GOT3 (cell line): ENCODE results near the gene KCNMA1.
"Not testable (repeated sequence)": the region's sequence is repeated elsewhere in the genome, so short reads cannot be mapped to it uniquely, and the experiment has no call there.

Experiments used
- DNase-seq: peaks from one replicate; lab custom pipeline; 2025; ENCODE audit warnings: mixed read lengths; lab: John Stamatoyannopoulos, UW

KCNMA1 gene

DNA sequence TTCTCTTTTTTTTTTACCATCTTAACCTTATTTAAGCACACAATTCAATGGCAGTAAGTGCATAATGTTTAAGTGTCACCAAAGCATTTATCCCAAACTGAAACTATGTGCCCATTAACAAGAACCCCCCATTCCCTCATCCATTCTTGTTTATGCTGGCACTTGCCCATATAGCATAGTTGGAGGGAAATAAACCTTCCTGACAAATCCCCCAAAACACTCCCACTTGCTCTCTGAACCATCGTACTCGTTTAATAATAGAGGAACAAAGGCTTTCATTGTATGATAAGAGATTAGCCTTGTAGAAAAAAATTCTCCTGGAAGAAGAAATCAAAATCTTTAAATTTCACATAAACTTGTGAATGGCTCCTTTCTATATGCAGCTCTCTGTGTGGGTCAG lies 26.4 kb upstream of the KCNMA1 start:
- DNase-seq, result no peak

DNA sequence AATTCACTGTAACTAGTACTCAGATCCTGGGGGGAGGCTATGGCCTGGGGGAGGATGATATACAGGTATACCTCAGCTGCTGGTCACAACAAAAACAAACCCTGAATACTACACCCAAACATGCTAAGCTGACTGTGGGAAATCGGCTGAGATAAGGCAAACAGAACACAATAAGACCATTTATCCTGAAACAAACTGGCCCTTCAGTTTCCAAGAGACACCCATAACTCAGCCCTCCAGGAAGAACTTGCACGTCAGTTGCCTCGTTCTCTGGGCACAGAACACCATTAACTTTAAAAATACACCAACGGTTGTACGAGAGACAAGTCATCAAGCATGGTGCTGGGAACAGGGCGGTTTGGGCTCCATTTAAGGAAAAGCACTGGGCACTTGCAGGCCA lies 24.1 kb upstream of the KCNMA1 start:
- DNase-seq, result no peak

- no peak for DNase-seq
Observed at GRCh38 chr10:77661100-77661499, 23.5 kb upstream of the KCNMA1 start.

DNA sequence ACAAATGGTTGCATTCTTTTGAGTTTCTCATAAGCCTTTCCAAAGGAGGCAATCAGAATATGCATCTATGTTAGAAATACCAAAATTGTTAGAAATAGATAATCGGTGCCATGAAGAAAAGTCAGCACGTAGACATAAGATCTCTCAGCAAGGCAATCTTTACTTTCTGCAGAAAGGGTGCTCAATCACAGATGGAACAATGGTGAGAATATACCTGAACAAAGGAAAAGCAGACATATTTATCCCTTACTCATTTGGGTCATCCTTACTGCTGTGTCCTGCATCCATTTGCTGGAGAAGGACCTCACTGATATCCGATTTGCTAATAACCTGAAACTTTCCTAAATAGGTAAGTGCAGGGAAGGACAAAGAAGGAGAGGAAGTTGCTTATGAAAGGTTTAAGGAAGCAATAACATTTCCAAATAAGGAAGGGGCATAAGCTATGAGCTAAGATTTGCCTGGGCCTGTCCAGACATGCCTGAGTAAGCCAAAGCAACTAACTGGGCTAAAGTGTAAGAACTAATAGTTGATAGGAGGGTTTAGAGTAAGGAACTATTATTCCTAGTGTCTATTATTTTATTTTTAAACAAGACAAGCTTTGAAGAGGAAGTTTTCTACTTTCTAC lies 21.6 kb upstream of the KCNMA1 start:
- not testable (repeated sequence) for DNase-seq

GRCh38 chr10:77653210-77653609 lies 15.6 kb upstream of the KCNMA1 start:
- no peak for DNase-seq

DNA sequence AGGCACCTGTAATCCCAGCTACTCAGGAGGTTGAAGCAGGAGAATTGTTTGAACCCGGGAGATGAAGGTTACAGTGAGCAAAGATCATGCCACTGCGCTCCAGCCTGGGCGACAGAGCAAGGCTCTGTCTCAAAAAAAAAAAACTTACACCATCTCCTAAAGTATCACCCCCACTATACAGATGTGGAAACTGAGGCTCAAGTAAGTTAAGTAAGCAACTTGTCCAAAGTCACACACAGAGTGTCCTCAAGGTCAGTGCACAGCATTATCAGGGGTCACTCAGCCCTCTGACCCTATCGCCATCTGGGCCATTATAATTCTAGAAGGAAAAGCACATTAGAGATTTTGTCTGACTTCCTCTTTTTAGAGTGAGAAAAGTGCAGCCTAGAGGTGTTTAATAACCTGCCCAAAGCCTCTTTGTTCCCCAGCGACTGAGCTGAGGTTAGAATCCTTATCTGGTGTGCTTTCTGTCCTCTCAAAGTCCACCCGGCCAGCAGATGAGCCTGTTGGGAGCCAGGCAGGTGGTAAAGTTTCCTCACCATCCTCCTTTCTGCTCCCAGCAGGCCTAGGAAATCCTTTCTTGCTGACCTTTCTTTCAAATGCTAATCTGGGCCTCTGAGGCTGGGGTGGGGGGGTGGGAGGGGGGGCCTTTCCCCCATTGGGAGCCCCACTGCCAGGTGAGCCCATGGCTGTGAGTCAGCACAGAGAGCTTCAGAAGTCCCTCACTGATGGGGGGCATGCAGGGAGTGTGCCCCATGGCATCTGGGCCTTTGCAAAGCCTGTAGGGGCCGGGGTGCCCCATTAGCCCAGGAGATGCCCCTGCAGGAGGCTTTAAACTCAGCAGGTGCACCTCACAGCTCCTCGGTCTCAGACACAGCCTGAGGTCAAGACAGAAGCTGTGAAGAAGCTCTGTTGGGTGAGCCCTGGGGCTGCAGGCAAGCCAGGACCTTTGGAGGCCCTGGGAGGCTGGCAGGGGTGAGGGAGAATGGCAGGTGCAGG lies 12.0 kb upstream of the KCNMA1 start:
- DNase-seq, result no peak

DNA sequence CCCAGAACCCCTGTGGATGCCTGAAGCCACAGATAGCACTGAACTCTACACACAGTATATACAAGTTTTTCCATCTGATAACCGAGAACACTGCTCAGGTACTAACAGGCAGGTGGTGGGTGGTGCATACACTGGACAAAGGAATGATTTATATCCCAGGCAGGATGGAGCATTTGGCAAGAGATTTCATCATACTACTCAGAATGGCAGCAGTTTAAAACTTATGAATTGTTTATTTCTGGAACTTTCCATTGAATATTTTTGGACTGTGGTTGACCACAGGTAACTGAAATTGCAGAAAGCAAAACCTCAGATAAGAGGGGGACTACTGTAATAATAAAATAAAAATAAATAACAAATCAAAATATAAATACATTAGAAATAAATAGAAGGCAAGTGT lies 10.9 kb upstream of the KCNMA1 start:
- no peak for DNase-seq

DNA sequence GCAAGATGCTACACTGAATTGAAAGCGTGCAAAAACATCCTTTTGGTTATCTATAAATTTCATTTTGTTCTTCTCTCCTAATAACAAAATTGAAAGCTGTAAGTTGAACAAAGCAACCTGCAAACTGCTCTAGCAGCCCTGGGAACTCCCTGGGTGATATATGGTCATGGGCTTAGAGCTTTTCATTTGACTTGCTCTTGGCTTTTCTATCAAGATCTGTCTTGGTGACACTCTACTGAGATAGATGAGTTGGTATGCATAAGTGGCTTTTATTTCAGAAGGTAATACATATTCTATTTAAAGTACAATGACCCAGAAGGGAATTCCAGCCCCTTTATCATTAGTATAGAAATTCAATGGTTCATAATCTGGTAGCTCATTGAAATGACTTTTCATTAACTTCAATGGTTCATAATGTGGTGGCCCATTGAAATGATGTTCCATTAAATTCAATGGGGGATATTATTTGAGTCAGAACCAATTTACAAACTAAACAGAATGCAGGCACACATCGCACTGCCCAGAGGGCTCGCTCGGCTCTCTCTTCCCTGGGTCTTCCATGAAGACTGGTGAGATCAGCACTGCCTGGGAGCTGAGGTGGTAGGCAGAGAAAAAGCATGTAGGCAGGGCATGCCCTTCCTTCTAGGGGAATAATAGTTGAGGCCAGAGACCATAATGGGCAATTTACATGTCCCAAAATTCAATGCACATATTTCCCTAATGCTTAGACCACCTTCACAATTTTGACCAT lies 10.1 kb upstream of the KCNMA1 start:
- DNase-seq, result no peak

DNA sequence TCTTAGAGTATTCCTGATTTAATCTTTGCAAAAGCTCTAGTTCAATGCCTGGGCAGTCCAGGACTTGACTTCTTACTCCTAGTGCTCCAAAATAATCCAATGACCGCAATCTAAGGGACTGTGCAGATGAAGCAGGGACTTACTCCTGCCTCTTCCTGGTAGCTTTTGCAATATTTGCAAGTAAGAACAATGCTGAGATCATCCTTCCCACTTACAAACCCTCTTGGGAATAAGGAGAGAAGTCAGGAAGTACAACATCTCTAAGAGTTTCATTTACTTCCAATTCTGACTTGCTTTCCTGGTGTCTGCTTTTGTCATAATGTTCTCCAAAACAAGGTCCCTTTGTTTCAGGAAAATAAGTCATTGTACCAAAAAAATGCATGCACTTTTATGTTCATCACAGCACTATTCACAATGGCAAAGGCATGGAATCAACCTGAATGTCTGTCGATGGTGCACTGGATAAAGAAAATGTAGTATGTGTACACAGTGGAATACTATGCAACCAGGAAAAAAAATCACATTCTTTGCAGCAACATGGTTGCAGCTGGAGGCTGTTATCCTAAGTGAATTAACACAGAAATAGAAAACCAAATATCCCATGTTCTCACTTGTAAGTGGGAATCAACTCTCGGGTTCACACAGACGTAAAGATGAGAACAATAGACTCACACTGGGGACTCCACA lies 7.1 kb upstream of the KCNMA1 start:
- DNase-seq, result no peak

- no peak for DNase-seq
Observed at GRCh38 chr10:77643795-77644468, 6.3 kb upstream of the KCNMA1 start.

DNA sequence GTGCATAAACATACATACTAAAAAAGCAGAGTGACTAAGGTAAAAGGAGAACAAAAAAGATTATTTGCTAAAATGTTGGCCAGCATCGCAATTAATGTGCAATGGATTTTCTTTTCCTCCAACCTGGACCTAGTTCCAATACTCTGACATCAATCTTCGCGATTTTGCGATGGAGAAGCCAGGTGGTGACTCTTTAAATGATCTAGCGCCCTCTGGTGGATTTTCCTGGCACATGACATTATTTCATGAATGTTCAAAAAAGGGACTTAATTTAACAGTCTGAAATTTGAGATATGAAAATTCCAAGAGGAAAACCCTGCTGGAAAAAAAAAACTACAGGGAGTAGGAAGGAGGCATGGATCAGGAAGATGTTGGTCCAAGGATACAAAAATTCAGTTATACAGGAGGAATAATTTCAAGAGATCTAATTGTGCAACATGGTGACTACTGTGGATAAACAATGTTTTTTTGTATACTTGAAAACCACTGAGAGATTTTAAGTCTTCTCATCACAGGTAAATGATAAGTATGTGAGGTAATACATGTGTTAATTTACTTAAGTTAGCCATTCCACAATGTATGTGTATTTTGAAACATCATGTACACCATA lies 4.3 kb upstream of the KCNMA1 start:
- DNase-seq, result no peak

DNA sequence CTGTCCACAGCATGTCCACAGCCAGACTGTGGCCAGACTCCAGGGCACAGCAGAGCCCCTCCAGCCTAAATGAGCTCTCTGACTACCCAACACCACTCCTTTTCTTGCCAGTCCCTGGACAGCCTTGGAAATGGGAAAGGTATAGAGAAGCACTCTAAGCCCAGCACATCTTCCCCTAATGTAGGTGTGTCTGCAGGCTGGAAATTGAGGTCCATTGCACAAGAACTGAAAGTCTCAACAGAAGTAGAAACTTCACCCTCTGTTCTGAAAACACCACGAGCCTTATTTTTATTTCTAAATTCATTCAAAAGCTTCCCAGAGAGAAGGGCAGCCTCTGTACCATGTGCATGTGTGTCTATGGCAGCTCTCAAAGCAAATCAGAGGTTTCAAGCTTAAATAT lies 3.7 kb upstream of the KCNMA1 start:
- DNase-seq, result no peak

DNA sequence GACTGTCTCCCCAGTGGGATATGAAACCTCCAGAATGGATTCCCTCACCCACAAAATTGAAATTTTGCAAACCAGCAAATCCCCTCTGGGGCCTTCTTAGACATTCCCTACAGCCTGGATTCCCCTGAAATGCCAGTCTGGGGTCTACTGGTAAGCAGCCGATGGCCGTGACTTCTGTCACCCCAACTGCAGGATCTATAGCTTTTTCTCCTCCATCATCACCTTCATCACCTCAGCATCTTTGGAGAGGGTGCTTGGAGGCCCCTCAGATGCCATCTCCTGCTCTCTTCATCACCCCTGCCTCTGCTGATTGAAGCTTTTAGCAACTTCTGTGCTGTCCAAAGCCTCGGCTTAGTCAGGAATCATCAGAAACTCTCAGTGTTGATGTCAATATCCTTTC lies 2.6 kb upstream of the KCNMA1 start:
- no peak for DNase-seq

DNA sequence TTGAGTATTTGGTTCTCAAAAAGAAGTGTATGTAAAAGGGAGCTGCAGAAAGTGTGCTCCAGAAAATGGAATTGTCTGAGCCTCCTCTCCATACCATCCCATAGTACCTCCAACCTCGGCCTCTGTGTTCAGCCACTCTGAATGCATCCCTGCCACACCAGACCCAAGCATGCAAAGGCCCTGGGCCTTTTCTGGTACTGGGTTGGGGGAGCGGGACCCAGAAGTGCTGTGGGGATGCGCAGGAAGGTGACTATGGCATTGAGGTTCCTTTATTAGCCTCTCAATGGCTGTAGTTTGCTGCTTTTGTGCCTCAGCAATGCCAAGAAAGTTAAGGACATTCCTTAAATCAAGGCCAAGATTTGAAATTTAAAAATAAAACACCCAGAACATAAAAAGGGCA lies 2.1 kb upstream of the KCNMA1 start:
- DNase-seq, result no peak

DNA sequence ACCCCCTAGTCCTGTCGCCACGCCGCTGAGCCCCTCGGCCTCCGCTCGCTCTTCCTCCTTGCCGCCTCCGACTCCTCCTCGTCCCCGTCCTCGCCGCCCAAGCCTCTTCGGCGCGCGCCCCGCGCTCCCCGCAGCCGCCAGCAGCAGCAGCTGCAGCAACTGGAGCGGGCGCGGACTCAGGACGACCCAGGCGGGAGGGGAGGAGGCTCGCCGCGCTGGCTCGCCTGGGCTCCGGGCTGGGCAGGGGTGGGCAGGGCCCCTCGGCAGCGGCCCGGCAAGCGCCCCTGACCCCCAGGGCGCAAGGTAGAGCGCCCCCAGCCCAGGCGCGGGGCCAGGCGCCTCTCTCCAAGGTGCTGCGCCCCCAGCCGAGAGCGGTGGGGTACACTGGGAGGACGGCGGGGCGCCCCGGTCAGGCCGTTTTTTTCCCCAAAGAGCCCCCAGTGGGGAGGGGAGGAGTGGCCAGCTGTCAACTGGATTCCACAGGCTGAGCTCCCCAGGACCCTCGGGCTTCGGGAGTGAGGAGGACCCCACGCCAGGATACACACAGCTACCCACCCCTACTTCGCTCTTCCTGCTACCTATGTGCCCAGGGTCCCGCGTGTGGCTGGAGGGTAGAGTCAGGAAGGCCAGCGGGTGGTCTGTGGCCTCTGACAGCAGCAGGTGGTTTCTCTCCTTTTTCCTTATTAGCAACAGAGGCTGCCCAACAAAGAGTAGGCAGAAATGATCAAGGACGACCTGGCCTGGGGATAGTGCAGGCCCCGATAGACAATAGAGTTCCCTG lies 903 bp upstream of the KCNMA1 start:
- no peak for DNase-seq

DNA sequence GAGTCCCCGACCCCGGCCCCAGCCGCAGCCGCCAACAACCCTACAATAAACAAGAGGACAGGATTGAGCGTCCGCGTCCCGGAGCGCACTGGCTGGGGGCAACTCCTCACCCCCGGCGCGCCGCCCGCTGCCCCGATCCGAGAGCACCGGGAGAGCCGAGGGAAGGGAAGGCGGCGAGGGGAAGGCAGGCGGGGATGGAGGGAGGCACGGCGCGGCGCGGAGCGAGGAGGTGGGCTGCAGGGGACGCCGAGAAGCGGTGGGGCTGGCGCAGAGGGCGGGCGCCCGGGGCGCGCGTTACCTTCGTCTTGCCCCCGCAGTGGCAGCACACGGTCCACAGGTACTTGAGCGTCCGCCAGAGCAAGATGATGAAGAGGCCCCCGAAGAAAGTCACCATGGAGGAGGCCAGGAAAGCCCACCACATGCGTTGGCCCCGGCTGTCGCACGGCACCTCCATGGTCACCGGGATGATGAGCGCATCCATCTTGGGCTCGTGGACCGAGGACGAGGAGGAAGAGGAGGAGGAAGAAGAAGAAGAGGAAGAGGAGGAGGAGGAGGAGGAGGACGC lies 559 bp downstream of the KCNMA1 start:
- DNase-seq, result no peak

GRCh38 chr10:77636282-77636966 lies 1.2 kb downstream of the KCNMA1 start:
- DNase-seq, result no peak

GRCh38 chr10:77635402-77636227 lies 2.0 kb downstream of the KCNMA1 start:
- DNase-seq, result no peak
